Measurements from ENCODE around the gene ATP6V1B1. TPM values are rescaled to one million over a fixed set of nuclear protein-coding genes. Genes with fewer than 3 reads are reported as not detected.

The ATP6V1B1 gene
- total RNA-seq, 4 donors from 2014 or later, result 0.97 to 1.2 TPM; not detected in 2

- Histone ChIP-seq H3K4me1 (peaks cover 0 to 22% (median 0%) of the 10 kb centered on the region in 3 donors), H3K9me3 (no peaks in the 10 kb centered on the region), H3K27me3 (no peaks in the 10 kb centered on the region), H3K4me3 (no peak overlapping the region), H3K36me3 (peaks cover 21 to 48% (median 24%) of the 10 kb centered on the region in 3 donors), H3K27ac (no peak overlapping the region)
- no peak for DNase-seq
- intact Hi-C loops (cut with DNase I), result no loop called here
- TF ChIP-seq POLR2A (IDR thresholded peaks at IDR 0.05), result no peak
- TF ChIP-seq, protein P1, sequence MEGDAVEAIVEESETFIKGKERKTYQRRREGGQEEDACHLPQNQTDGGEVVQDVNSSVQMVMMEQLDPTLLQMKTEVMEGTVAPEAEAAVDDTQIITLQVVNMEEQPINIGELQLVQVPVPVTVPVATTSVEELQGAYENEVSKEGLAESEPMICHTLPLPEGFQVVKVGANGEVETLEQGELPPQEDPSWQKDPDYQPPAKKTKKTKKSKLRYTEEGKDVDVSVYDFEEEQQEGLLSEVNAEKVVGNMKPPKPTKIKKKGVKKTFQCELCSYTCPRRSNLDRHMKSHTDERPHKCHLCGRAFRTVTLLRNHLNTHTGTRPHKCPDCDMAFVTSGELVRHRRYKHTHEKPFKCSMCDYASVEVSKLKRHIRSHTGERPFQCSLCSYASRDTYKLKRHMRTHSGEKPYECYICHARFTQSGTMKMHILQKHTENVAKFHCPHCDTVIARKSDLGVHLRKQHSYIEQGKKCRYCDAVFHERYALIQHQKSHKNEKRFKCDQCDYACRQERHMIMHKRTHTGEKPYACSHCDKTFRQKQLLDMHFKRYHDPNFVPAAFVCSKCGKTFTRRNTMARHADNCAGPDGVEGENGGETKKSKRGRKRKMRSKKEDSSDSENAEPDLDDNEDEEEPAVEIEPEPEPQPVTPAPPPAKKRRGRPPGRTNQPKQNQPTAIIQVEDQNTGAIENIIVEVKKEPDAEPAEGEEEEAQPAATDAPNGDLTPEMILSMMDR (IDR thresholded peaks at IDR 0.05), result peak; percentile 51 to 79 (median 74)
- WGBS, 2 donors, result 0 to 40% methylated on average over 1 of the region's 32 CpGs
Measured at GRCh38 chr2:70984576-70985282, 49.0 kb downstream of the ATP6V1B1 start.

DNA sequence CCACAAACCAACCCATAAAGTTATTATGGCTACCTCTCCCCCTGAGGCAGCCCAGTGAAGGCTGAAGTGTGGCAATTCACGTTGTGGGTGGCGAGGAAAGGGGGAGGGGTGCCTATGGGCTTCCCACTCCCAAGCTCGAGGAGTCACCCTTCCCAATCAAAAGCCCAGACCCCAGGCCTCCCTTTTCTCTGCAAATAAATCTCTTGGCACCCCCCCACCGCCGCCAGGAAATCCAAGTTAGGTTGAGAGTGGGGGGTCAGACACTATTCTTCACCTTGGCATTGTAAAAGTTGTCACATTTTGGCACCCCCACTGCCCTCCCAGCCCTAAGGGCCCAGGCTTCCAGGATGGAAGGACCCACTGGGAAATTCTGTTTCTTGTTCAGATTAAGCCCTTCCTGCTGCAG lies 49.6 kb downstream of the ATP6V1B1 start:
- peaks cover 21 to 54% (median 30%) of the 10 kb centered on the region in 3 donors for H3K36me3 ChIP-seq
- WGBS, 2 donors, result 94 to 100% methylated on average over 1 to 3 of the region's 5 CpGs
- H3K27ac ChIP-seq, result no peak overlapping the region
- no peaks in the 10 kb centered on the region for H3K27me3 ChIP-seq
- H3K9me3 ChIP-seq, result no peaks in the 10 kb centered on the region
- TF ChIP-seq, protein P1 (IDR thresholded peaks at IDR 0.05), result no peak
- TF ChIP-seq POLR2A (IDR thresholded peaks at IDR 0.05), result no peak
- H3K4me1 ChIP-seq, result peaks cover 0 to 22% (median 0%) of the 10 kb centered on the region in 3 donors
- no peak for DNase-seq
- intact Hi-C loops (cut with DNase I), result no loop called here
- H3K4me3 ChIP-seq, result no peak overlapping the region

- TF ChIP-seq, protein P1 (IDR thresholded peaks at IDR 0.05), result no peak
- no peak for TF ChIP-seq POLR2A (IDR thresholded peaks at IDR 0.05)
- no peak overlapping the region for H3K27ac ChIP-seq
- H3K4me1 ChIP-seq, result peaks cover 0 to 22% (median 0%) of the 10 kb centered on the region in 3 donors
- no peak for DNase-seq
- peaks cover 21 to 61% (median 30%) of the 10 kb centered on the region in 3 donors for H3K36me3 ChIP-seq
- no peak overlapping the region for H3K4me3 ChIP-seq
- no peaks in the 10 kb centered on the region for H3K27me3 ChIP-seq
- H3K9me3 ChIP-seq, result no peaks in the 10 kb centered on the region
- WGBS, 2 donors, result 75 to 100% methylated on average over 1 of the region's 1 CpG
- intact Hi-C loops (cut with DNase I), result no loop called here
Measured at GRCh38 chr2:70985956-70986355, 50.3 kb downstream of the ATP6V1B1 start.

GRCh38 chr2:70986499-70987189 lies 50.9 kb downstream of the ATP6V1B1 start:
- WGBS, 2 donors, result 87 to 89% methylated on average over 4 of the region's 4 CpGs
- no peak overlapping the region for H3K27ac ChIP-seq
- no peaks in the 10 kb centered on the region for H3K27me3 ChIP-seq
- no peak for DNase-seq
- intact Hi-C loops (cut with DNase I), result no loop called here
- peaks cover 0 to 28% (median 0%) of the 10 kb centered on the region in 3 donors for H3K4me1 ChIP-seq
- H3K9me3 ChIP-seq, result no peaks in the 10 kb centered on the region
- H3K36me3 ChIP-seq, result peaks cover 21 to 67% (median 30%) of the 10 kb centered on the region in 3 donors
- H3K4me3 ChIP-seq, result no peak overlapping the region
- TF ChIP-seq, protein P1 (IDR thresholded peaks at IDR 0.05), result no peak
- TF ChIP-seq POLR2A (IDR thresholded peaks at IDR 0.05), result no peak

DNA sequence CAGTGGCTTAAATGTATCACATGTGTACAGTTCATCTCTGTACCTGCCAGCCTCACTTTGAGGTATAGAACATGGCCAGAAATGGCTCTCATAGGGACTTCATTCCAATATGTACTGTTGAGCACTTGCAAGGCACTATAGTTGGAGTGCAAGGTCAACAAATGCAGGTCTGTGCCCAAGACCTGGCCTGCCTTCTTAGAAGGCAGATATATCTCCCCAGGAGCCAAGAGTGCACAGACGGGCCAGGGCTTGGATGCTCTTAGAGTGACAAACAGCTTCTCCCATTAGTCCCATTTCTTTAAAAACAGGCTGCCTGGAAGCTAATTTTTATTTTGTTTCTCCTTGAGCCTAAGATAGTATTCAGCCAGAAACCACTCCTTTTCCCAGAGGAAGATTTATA lies 51.7 kb downstream of the ATP6V1B1 start:
- intact Hi-C loops (cut with DNase I), result no loop called here
- no peak for DNase-seq
- 73 to 91% methylated on average over 1 of the region's 1 CpG for WGBS, 2 donors
- H3K27me3 ChIP-seq, result no peaks in the 10 kb centered on the region
- H3K27ac ChIP-seq, result no peak overlapping the region
- TF ChIP-seq, protein P1 (IDR thresholded peaks at IDR 0.05), result no peak
- no peak for TF ChIP-seq POLR2A (IDR thresholded peaks at IDR 0.05)
- H3K36me3 ChIP-seq, result peaks cover 21 to 73% (median 30%) of the 10 kb centered on the region in 3 donors
- no peak overlapping the region for H3K4me3 ChIP-seq
- H3K9me3 ChIP-seq, result no peaks in the 10 kb centered on the region
- H3K4me1 ChIP-seq, result peaks cover 0 to 35% (median 2%) of the 10 kb centered on the region in 3 donors

Measured in esophagus squamous epithelium (tissue), 5 donors.